Endodermal cell (in vitro differentiated cells): ENCODE data around the gene CCNK. TPM values are rescaled to one million over a fixed set of nuclear protein-coding genes. Genes with fewer than 3 reads are reported as not detected.

Experiments used
- DNase-seq: peaks from one replicate; pipeline ENCODE4 v3.0.0-alpha.2; 2017
- H3K27ac ChIP-seq: 2 replicates; pipeline ENCODE4 v1.5.1; 2013; ENCODE audit warnings: mild to moderate bottlenecking, low read depth, low read length, moderate library complexity
- H3K27me3 ChIP-seq: 2 replicates; pipeline ENCODE4 v1.6.1; 2013; ENCODE audit warnings: mild to moderate bottlenecking, low read length, moderate library complexity; ENCODE audit not compliant: insufficient read depth, control insufficient read depth, poor library complexity, severe bottlenecking
- H3K36me3 ChIP-seq: 2 replicates; pipeline ENCODE4 v1.7.0; 2013; ENCODE audit warnings: mild to moderate bottlenecking, low read length, moderate library complexity; ENCODE audit not compliant: control insufficient read depth, insufficient read depth
- H3K4me1 ChIP-seq: one replicate; pipeline ENCODE4 v1.7.0; 2013; ENCODE audit warnings: low read length; ENCODE audit not compliant: control insufficient read depth, insufficient read depth
- H3K4me3 ChIP-seq: 2 replicates; pipeline ENCODE4 v1.5.1; 2013; ENCODE audit warnings: mild to moderate bottlenecking, low read length, moderate library complexity
- H3K9ac ChIP-seq: 2 replicates; pipeline ENCODE4 v1.6.1; 2013; ENCODE audit warnings: mild to moderate bottlenecking, low read length, moderate library complexity; ENCODE audit not compliant: poor library complexity, severe bottlenecking; ENCODE audit errors: extremely low read depth
- H3K9me3 ChIP-seq: 2 replicates; pipeline ENCODE4 v1.6.1; 2013; ENCODE audit warnings: mild to moderate bottlenecking, low read length, moderate library complexity; ENCODE audit not compliant: control insufficient read depth
- H3K27ac Mint-ChIP-seq: 2 replicates; pipeline ENCODE4 v1.8.0; 2020; ENCODE audit warnings: mixed read lengths
- H3K27me3 Mint-ChIP-seq: 2 replicates; pipeline ENCODE4 v1.8.0; 2021; ENCODE audit warnings: mild to moderate bottlenecking, mixed read lengths; ENCODE audit not compliant: insufficient read depth
- H3K36me3 Mint-ChIP-seq: 2 replicates; pipeline ENCODE4 v1.8.0; 2020; ENCODE audit warnings: low read depth, mixed read lengths
- H3K4me1 Mint-ChIP-seq: 2 replicates; pipeline ENCODE4 v1.8.0; 2020; ENCODE audit warnings: mixed read lengths
- H3K4me3 Mint-ChIP-seq: 2 replicates; pipeline ENCODE4 v1.8.0; 2020; ENCODE audit warnings: mild to moderate bottlenecking, moderate library complexity, mixed read lengths
- H3K9me3 Mint-ChIP-seq: 2 replicates; pipeline ENCODE4 v1.8.0; 2020; ENCODE audit warnings: mild to moderate bottlenecking, mixed read lengths
- WGBS, 2 experiments: methylation state at CpG; one replicate each; pipeline versions ENCODE4 v1.1.5 to v1.1.7; 2013; ENCODE audit warnings: missing lambda C conversion rate in 2 of 2, mixed read lengths in 1 of 2; ENCODE audit not compliant: insufficient coverage in 1 of 2, insufficient read length in 1 of 2; 5-methylcytosine and 5-hydroxymethylcytosine counted together
- total RNA-seq, 2 donors: library from RNA; stranded (reverse); fragmentation: NEBNext Ultra II Directional in 1 of 2; extraction: Animal tissue kit (Norgen Biotek cat#: 25700) in 1 of 2; gene quantifications; 2 replicates in 1 of 2; 3 replicates in 1 of 2; pipeline ENCODE4 v1.2.1, GENCODE V29; 2021
- TF ChIP-seq, protein P1 (sequence below): fragments of 200-600 bp; sonication (generic); conservative IDR thresholded peaks from 2 replicates; pipeline ENCODE4 v1.5.0; 2021; ENCODE audit warnings: antibody characterized with exemption, mild to moderate bottlenecking

Gene CCNK
- total RNA-seq, 2 donors from 2014 or later = 71.5 to 77.1 TPM

GRCh38 chr14:99549684-99550083 is 68.5 kb downstream of the CCNK start:
- H3K4me3 ChIP-seq = no peak overlapping the region
- H3K9ac ChIP-seq = no peak overlapping the region
- Mint-ChIP-seq H3K4me1 (peaks cover 48% of the 10 kb centered on the region), H3K4me3 (no peak overlapping the region), H3K9me3 (no peaks in the 10 kb centered on the region), H3K27ac (peak overlapping the region; percentile 72), H3K36me3 (no peaks in the 10 kb centered on the region), H3K27me3 (no peaks in the 10 kb centered on the region)
- TF ChIP-seq, protein P1, sequence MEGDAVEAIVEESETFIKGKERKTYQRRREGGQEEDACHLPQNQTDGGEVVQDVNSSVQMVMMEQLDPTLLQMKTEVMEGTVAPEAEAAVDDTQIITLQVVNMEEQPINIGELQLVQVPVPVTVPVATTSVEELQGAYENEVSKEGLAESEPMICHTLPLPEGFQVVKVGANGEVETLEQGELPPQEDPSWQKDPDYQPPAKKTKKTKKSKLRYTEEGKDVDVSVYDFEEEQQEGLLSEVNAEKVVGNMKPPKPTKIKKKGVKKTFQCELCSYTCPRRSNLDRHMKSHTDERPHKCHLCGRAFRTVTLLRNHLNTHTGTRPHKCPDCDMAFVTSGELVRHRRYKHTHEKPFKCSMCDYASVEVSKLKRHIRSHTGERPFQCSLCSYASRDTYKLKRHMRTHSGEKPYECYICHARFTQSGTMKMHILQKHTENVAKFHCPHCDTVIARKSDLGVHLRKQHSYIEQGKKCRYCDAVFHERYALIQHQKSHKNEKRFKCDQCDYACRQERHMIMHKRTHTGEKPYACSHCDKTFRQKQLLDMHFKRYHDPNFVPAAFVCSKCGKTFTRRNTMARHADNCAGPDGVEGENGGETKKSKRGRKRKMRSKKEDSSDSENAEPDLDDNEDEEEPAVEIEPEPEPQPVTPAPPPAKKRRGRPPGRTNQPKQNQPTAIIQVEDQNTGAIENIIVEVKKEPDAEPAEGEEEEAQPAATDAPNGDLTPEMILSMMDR = no peak
- peaks cover 13% of the 10 kb centered on the region for H3K4me1 ChIP-seq
- H3K27me3 ChIP-seq = no peaks in the 10 kb centered on the region
- no peaks in the 10 kb centered on the region for H3K36me3 ChIP-seq
- H3K27ac ChIP-seq = no peak overlapping the region
- DNase-seq = no peak
- 70% methylated on average over 5 to 10 of the region's 10 CpGs for WGBS, 2 experiments
- H3K9me3 ChIP-seq = no peaks in the 10 kb centered on the region

DNA sequence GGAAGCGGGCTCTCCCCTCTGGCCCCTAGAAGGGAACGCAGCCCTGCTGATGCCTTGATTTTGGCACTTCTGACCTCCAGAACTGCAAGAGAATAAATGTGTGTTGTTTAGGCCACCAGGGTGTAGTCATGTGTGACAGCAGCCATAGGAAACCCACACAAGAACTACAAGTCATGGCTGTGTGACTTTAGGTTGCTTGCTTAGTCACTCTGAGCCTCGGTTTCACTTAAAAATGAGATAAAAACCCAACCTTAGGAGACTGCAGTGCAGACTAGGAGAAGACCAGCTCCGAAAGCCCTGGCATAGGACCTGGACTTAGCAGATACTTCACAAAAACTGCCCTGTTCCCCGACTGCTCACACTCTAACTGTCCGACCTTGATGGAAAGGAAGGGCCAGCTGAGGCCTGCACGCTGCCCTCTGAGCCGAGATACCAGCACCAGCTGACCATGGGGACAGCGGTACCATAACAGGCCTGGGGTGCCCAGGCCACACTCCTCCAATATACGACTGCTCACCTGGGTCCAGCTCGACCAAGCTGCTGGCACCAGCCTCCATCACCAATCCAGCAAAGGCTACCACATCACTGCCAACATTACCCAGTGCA is 69.3 kb downstream of the CCNK start:
- Mint-ChIP-seq H3K4me3 (no peak overlapping the region), H3K27me3 (no peaks in the 10 kb centered on the region), H3K4me1 (peaks cover 41% of the 10 kb centered on the region), H3K9me3 (no peaks in the 10 kb centered on the region), H3K36me3 (no peaks in the 10 kb centered on the region), H3K27ac (peak overlapping the region; percentile 61)
- Histone ChIP-seq H3K27me3 (no peaks in the 10 kb centered on the region), H3K9ac (no peak overlapping the region), H3K36me3 (no peaks in the 10 kb centered on the region), H3K4me1 (peaks cover 13% of the 10 kb centered on the region), H3K27ac (no peak overlapping the region), H3K9me3 (no peaks in the 10 kb centered on the region), H3K4me3 (no peak overlapping the region)
- no peak for DNase-seq
- 96 to 98% methylated on average over 7 to 11 of the region's 11 CpGs for WGBS, 2 experiments
- TF ChIP-seq, protein P1 = peak; percentile 18

DNA sequence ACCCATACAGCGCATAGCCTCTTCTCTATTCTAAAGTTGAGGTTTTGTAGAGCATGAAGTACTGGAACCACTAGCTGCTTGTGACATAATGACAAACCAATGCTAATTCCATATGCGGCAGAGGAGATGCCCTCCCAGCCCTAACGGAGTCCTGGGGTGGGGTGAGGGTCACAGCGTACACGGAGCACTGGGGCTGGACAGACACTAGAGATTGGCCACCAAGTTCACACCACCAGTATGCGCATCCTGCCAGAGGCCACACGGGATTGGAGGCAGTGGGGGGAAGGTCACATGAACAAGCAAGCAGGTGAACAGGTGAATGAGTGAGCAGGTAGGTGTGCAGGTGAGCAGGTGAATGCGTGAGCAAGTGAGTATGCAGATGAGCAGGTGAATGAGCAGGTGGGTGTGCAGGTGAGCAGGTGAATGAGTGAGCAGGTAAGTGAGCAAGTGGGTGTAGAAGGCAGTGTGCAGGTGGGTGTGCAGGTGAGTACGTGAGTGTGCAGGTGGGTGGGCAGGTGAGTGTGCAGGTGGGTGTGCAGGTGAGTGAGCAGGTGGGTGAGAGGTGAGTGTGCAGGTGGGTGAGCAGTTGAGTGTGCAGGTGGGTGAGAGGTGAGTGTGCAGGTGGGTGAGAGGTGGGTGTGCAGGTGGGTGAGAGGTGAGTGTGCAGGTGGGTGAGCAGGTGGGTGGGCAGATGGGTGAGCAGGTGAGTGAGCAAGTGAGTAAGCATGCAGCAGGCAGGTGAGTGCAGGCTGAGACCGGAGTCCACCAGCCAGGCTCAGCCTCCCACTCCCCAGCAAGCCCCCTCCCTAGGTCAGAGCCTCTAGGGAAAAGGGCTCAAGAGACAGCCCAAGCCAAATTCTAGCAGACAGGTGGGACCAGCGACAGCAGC is 70.1 kb downstream of the CCNK start:
- no peak overlapping the region for H3K27ac ChIP-seq
- no peaks in the 10 kb centered on the region for H3K36me3 ChIP-seq
- no peak overlapping the region for H3K4me3 Mint-ChIP-seq
- H3K4me1 ChIP-seq = peaks cover 9% of the 10 kb centered on the region
- no peak for DNase-seq
- WGBS, 2 experiments = 83 to 89% methylated on average over 10 to 11 of the region's 11 CpGs
- no peak overlapping the region for H3K4me3 ChIP-seq
- peaks cover 33% of the 10 kb centered on the region for H3K4me1 Mint-ChIP-seq
- no peaks in the 10 kb centered on the region for H3K27me3 Mint-ChIP-seq
- no peaks in the 10 kb centered on the region for H3K9me3 ChIP-seq
- TF ChIP-seq, protein P1 = no peak
- H3K9me3 Mint-ChIP-seq = no peaks in the 10 kb centered on the region
- no peak overlapping the region for H3K9ac ChIP-seq
- no peaks in the 10 kb centered on the region for H3K36me3 Mint-ChIP-seq
- H3K27me3 ChIP-seq = no peaks in the 10 kb centered on the region
- peak overlapping the region; percentile 61 for H3K27ac Mint-ChIP-seq
